Upper lobe of right lung (tissue), 1 donor: ENCODE data around the gene PRSS56. TPM values are rescaled to one million over a fixed set of nuclear protein-coding genes. Genes with fewer than 3 reads are reported as not detected.

Source experiments
- ATAC-seq: fragments of 200-7000 bp; cut with Tn5 transposase; one replicate; pipeline ENCODE4 v1.9.1; 2020; ENCODE audit warnings: mild to moderate bottlenecking, moderate library complexity
- DNase-seq: peaks from one replicate; pipeline ENCODE4 v3.0.0-alpha.2; 2020
- H3K27ac ChIP-seq: fragments of 200-600 bp; one replicate; pipeline ENCODE4 v1.8.0; 2022
- H3K27me3 ChIP-seq: fragments of 200-600 bp; one replicate; pipeline ENCODE4 v1.8.0; 2022; ENCODE audit warnings: mild to moderate bottlenecking
- H3K36me3 ChIP-seq: fragments of 200-600 bp; one replicate; pipeline ENCODE4 v1.8.0; 2022
- H3K4me1 ChIP-seq: fragments of 200-600 bp; one replicate; pipeline ENCODE4 v1.8.0; 2022
- H3K4me3 ChIP-seq: fragments of 200-600 bp; one replicate; pipeline ENCODE4 v1.8.0; 2022; ENCODE audit warnings: mild to moderate bottlenecking
- H3K9me3 ChIP-seq: fragments of 200-600 bp; one replicate; pipeline ENCODE4 v1.8.0; 2022
- intact Hi-C: fragments of 100-400 bp; cut with DNase I; formaldehyde crosslinking; loops from one replicate; pipeline ENCODE4 v1.11.0; 2022
- total RNA-seq: library from RNA; stranded (reverse); fragmentation: NEBNext Ultra II Directional; extraction: Animal tissue kit (Norgen Biotek cat#: 25700); gene quantifications from one replicate; pipeline ENCODE4 v1.2.1, GENCODE V29; 2021
- TF ChIP-seq, protein P1 (sequence below): fragments of 200-600 bp; IDR thresholded peaks from one replicate; pipeline ENCODE4 v1.8.0; 2022; ENCODE audit warnings: antibody characterized with exemption
- donor health status: DM: no; HTN: yes; CAD: no; lungs with severe emphysema.

Gene PRSS56
- total RNA-seq, 1 donor from 2014 or later, result not detected

- ATAC-seq (no peak), DNase-seq (no peak)
- intact Hi-C loops, result loop anchor here (10.0 kb wide), 1 partner anchor 620 kb away; no protein-coding TSS in a partner anchor
- Histone ChIP-seq H3K27me3 (peaks cover 69% of the 10 kb centered on the region), H3K27ac (no peak overlapping the region), H3K9me3 (no peaks in the 10 kb centered on the region), H3K4me1 (peaks cover 15% of the 10 kb centered on the region), H3K4me3 (no peak overlapping the region), H3K36me3 (no peaks in the 10 kb centered on the region)
- TF ChIP-seq, protein P1, sequence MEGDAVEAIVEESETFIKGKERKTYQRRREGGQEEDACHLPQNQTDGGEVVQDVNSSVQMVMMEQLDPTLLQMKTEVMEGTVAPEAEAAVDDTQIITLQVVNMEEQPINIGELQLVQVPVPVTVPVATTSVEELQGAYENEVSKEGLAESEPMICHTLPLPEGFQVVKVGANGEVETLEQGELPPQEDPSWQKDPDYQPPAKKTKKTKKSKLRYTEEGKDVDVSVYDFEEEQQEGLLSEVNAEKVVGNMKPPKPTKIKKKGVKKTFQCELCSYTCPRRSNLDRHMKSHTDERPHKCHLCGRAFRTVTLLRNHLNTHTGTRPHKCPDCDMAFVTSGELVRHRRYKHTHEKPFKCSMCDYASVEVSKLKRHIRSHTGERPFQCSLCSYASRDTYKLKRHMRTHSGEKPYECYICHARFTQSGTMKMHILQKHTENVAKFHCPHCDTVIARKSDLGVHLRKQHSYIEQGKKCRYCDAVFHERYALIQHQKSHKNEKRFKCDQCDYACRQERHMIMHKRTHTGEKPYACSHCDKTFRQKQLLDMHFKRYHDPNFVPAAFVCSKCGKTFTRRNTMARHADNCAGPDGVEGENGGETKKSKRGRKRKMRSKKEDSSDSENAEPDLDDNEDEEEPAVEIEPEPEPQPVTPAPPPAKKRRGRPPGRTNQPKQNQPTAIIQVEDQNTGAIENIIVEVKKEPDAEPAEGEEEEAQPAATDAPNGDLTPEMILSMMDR, result no peak
These were observed 4.6 kb downstream of the PRSS56 start for GRCh38 chr2:232524771-232525170.

DNA sequence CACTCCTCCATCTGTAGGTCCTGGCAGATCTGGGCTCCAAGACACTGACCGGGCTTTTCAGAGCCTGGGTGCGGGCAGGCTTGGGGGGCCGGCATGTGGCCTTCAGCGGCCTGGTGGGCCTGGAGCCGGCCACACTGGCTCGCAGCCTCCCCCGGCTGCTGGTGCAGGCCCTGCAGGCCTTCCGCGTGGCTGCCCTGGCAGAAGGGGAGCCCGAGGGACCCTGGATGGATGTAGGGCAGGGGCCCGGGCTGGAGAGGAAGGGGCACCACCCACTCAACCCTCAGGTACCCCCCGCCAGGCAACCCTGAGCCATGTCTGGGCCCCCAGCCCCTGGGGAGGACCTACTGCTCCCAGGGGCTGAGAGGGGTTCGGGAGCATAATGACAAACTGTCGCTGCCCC lies 5.0 kb downstream of the PRSS56 start:
- H3K36me3 ChIP-seq, result no peaks in the 10 kb centered on the region
- TF ChIP-seq, protein P1, result no peak
- peaks cover 15% of the 10 kb centered on the region for H3K4me1 ChIP-seq
- no peak overlapping the region for H3K27ac ChIP-seq
- ATAC-seq (no peak), DNase-seq (no peak)
- H3K27me3 ChIP-seq, result peaks cover 64% of the 10 kb centered on the region
- intact Hi-C loops, result loop anchor here (10.0 kb wide), 1 partner anchor 620 kb away; no protein-coding TSS in a partner anchor
- H3K4me3 ChIP-seq, result no peak overlapping the region
- no peaks in the 10 kb centered on the region for H3K9me3 ChIP-seq

DNA sequence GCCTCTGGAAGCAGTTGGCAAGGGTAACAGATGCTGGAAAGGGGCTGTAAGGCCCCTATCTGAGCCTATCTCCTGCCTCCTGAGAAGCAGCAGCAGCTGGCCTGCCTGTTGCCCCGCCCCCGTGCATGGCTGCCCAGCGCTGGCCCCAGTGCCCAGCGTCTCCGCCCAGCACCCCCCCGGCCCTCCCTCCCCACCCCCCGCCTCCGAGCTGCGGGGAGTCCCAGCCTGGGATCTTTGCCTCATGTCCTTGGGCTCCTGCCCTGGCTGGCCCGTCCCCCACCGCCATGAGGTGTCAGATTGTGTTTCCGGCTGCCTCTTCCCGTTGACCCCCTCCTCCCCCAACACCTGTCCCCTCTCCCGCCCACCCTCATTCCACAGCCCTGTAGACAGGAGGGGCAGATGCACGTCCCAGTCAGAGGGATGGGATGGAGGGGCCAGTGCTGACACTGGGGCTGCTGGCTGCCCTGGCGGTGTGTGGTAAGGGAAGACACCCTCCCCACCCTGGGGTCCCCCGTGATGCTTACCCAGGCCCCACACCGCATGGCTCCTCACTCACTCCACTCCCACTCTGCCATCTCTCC lies 5.7 kb downstream of the PRSS56 start, which contains the start of gene CHRND:
Gene CHRND, plus strand, starts transcription at position 370 of the 581 bp plus-strand sequence. Its CDS starts 56 bp downstream, at position 426.
- H3K27ac ChIP-seq, result no peak within 1 kb of the TSS
- intact Hi-C loops, result loop anchor here (10.0 kb wide), 1 partner anchor 621 kb away; no protein-coding TSS in a partner anchor
- no peak for ATAC-seq
- no peak for DNase-seq
- peaks cover 57% of the 10 kb centered on the region for H3K27me3 ChIP-seq
- H3K4me3 ChIP-seq, result no peak within 1 kb of the TSS
- peaks cover 15% of the 10 kb centered on the region for H3K4me1 ChIP-seq
- no peaks in the 10 kb centered on the region for H3K36me3 ChIP-seq
- no peaks in the 10 kb centered on the region for H3K9me3 ChIP-seq
- TF ChIP-seq, protein P1, result no peak

GRCh38 chr2:232526372-232526941 lies 6.3 kb downstream of the PRSS56 start:
- intact Hi-C loops, result loop anchor here (10.0 kb wide), 1 partner anchor 622 kb away; no protein-coding TSS in a partner anchor
- no peak overlapping the region for H3K4me3 ChIP-seq
- no peak overlapping the region for H3K27ac ChIP-seq
- peaks cover 15% of the 10 kb centered on the region for H3K4me1 ChIP-seq
- H3K27me3 ChIP-seq, result peaks cover 52% of the 10 kb centered on the region
- DNase-seq, result no peak
- no peaks in the 10 kb centered on the region for H3K9me3 ChIP-seq
- no peaks in the 10 kb centered on the region for H3K36me3 ChIP-seq
- ATAC-seq, result no peak
- TF ChIP-seq, protein P1, result no peak

- intact Hi-C loops, result loop anchor here (10.0 kb wide), 1 partner anchor 623 kb away; no protein-coding TSS in a partner anchor
- ATAC-seq, result no peak
These were observed 7.8 kb downstream of the PRSS56 start for GRCh38 chr2:232527905-232528470.

More at GRCh38 chr2:232527905-232528470, 7.8 kb downstream of the PRSS56 start:
- no peak overlapping the region for H3K4me3 ChIP-seq
- no peaks in the 10 kb centered on the region for H3K36me3 ChIP-seq
- no peaks in the 10 kb centered on the region for H3K9me3 ChIP-seq
- DNase-seq, result no peak
- H3K27me3 ChIP-seq, result peaks cover 36% of the 10 kb centered on the region
- H3K4me1 ChIP-seq, result peaks cover 9% of the 10 kb centered on the region
- TF ChIP-seq, protein P1, result no peak
- H3K27ac ChIP-seq, result no peak overlapping the region
